Inferior parietal cortex (tissue), 1 donor: Measurements from ENCODE around the gene AQR.
"Not testable (repeated sequence)": the region's sequence is repeated elsewhere in the genome, so short reads cannot be mapped to it uniquely, and the experiment has no call there.

Experiments used
- DNase-seq: peaks from one replicate; pipeline ENCODE4 v3.0.0-alpha.2; 2016; ENCODE audit errors: extremely low spot score

AQR gene

DNA sequence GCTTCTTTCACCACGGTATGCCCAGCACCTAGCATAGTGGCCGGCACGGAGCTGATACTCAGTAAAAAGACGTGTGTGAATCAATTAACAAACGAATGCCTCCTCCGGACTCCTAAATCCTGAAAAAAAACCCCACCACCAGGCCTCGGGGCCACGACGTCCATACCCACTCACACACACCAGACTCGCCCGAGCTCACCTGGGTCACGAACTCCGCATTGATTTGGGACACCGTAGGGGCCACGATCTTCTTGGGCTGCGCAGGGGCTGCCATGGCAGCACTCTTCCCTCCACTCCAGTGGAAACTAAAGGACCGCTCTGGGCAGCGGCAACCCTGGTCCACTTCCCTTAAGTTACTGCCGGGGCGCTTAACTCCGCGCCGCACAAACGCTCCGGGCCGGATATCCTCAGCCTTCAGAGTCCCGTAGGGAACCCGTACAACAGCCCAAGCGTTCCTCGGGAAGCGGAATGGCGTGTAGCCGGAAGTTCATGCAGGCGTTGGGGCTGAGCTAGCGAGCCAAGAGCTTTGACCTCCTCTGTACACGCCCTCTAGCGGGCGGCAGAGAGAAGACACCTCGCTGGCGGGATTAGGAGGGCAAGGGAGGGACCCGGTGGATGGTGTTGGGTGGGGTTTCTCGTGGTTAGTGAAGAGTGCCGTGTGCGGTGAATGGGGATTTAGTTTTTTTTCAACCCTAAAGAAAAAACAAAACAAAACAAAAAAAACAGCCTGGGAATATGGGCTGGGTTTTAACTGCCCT, at the start of gene AQR:
AQR (minus strand) TSS at position 403 of the 758 bp plus-strand sequence; CDS start at position 274, 129 bp downstream.
- DNase-seq, result peak; percentile 98

DNA sequence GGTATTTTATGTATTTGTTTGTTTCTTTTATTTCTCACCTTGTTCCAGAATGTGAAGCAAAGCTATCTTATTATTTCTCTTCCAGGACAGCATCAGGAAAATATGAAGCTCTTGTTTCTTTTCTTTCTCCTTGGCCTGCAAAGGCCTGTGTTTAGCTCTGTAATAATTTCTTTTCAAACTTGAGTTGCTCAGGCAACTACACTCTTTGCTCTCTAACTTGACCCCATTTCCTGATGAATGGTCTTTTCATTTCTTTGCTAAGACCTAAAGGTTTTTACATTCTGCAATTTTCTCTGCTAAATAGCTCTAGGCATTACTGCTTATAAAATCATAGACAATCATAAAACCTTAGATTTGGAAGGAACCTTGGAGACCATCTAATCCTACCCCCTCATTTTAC, 44.7 kb upstream of the AQR start:
- no peak for DNase-seq

DNA sequence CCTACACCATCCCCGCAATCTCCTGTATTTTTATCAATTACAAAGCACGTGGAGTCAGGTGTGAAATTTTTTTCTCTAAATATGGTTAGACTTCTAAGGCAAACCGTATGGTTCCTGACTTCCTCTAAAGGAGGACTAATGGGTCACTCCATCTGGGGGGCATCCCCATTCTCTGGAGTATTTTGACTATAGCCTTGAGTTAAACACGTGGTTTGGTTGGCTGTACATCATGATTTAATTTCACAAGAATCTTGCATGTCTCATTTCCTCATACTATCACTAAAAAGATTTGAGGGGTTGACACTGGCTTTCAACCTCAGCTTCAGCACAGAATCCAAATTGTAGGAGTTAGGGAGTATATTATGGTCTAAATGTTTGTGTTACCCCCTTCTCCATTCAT, 43.8 kb upstream of the AQR start:
- DNase-seq, result no peak

DNA sequence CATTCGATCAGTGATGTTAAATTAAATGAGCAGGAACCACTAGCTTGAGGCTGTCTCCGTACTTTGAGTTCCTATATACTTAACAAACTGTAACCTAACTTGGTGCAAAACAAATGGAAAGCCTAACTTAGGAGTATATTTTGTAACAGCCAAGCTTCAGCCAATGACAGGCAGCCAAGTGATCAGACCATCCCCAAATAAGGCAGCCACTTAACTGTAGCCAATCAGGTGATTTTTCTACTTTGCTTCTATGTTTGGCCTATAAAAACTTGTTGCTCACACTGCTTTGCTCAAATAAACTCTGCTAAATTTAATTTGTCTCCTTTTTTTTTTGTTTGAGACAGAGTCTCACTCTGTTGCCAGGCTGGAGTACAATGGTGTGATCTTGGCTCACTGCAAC, 37.9 kb upstream of the AQR start:
- no peak for DNase-seq

DNA sequence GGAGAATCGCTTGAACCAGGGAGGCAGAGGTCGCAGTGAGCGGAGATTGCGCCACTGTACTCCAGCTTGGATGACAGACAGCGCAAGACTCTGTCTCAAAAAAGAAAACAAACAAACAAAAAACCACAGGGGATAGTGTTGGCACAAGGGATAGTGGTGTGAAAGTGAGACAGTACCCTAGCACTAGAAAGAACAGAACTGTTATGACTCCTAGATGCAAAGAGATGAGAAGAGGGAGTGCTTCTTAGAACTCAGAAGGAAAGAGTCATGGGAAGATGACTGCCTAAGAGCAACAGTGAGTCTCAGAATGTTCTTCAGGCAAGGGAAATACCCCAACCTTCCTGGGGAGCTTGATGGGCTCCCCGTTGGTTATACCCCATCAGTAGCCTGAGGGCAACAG, 36.4 kb upstream of the AQR start:
- DNase-seq, result no peak

DNA sequence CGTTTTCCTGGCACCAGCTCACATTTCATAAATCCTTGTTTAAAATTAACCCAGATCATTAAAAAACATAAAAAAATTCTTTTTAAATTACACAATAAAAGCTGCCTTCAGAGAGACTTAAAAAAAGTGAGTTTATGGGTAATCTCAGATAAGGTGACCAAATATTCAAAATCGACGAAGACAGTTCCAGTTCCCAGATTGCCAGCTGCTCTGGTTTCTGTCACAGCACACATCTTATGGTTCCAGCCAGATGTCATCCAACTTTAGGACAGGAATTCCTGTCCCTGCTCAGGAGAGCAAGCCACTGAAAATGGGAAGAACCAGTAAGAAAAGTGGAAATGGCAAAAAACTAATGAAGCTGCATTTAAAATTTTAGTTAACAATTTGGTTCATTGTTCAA, 34.4 kb upstream of the AQR start:
- DNase-seq, result no peak

DNA sequence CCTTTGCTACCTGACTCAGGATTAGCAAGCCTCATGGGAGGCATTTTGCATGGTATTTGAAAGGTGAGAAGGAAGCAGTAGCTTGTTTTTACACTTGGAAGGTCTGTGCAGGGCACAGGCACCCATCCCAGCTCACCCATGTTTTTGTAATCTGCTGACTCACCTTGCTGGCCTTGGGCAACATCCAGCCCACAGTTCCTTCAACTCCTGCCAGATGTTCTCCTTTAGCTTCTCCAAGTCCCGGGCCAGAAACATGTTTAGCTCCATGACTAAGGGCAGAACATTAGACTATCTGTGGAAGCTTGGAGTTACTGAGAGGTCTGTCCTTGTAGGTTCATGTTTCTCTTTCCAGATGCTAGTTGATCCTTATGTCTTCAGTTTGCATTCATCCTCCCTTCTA, 31.0 kb upstream of the AQR start:
- no peak for DNase-seq

DNA sequence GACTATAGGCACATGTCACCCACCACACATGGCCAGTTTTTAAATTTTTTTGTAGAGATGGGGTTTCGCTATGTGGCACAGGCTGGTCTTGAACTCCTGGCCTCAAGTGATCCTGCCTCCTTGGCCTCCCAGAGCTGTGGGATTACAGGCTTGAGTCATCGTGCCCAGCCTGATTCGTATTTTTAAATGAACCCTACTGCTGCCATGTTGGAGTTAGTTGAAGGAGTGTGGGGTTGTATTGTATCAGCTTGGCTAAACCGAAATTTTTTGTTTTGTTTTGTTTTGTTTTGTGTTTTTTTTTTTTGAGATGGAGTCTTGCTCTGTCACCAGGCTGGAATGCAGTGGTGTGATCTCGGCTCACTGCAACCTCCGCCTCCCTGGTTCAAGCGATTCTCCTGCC, 30.4 kb upstream of the AQR start:
- DNase-seq, result no peak

DNA sequence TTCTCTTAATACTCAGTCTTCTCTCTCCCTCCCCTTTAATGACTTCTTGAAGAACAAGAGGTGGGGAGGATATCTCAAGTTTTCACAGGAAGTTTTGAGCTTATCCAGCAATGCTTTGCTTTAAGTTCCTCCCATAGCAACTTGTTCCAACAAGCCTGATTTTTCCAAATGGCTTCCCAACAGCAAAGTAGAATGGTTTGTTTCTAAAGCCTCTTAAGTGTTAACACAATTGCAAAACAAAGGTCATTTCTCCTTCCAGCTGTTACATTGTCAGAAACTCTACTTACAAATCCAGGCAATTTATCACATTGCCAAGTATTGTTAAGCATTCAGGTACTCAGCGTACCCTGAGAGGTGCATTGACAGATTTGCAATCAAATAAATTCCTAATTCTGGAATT, 25.4 kb upstream of the AQR start:
- DNase-seq, result no peak

DNA sequence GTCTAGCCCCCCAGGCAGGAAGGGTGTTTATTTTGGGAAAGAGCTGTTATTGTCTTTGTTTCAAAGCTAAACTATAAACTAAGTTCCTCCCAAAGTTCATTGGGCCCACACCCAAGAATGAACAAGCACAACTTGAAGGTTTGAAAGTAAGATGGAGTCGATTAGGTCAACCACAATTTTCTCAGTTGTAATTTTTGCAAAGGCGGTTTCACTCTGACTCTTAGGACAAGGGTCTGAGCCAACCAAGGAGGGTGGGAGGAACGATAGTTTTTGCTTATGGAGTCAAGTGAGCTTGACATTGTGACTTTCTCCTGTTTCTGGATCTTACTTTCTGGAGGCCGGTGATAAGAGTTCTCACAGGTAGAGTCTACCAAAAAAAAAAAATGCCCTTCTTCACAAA, 24.3 kb upstream of the AQR start:
- DNase-seq, result no peak

DNA sequence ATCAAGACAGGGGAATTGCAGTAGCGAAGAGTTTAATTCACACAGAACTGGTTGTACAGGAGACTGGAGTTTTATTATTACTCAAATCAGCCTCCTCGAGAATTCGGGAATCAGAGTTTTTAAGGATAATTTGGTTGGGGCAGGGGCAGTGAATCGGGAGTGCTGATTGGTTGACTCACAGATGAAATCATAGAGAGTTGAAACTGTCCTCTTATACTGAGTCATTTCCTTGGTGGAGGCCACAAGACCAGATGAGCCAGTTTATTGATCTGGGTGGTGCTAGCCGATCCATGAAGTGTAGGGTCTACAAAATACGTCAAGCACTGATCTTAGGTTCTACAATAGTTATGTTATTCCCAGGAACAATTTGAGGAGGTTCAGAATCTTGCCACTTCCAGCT, 23.9 kb upstream of the AQR start:
- DNase-seq, result no peak

DNA sequence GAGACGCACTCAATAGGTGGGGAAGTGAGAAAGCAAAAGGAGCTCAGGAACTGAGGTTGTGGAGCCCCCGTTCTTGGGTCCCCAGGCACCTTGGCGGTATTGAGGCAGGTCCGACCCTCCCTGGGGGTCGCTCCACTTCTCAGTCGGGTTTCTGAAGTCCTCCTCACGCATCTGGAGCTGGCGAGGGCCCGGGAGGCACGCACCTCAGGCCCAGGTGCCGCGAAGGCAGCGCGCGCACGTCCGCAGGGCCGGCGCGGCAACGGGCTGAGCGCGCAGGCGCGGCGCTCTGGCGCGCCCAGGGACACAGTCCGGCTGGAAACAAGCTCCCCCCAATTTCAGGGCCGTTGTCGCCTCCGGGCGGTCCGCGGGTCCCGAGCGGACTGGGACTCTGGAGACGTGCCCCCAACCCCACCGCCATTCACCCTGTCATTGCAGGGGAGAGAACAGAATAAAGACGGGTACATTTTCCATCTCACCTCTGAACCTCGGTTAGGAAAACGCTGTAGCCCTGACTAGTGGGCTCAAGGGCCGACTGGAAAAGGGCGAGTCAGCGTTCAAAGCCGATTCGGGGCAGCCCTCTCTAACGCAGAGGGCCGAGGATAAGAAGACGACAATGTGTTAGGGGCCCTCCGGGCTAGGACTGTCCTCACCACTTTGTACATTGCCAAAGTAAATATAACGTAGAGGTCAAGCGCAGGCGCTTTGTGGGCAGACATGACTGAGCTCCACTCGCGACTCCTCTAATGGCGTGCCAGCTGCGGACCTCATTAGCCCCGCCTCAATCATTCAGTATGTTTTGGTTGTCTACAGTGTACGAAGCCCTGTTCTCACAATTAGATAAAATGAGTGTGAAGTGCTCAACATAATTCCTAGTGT, 18.7 kb upstream of the AQR start, which contains the start of gene ZNF770:
ZNF770 (minus strand) TSS at position 261 of the 876 bp plus-strand sequence. CDS start 4,853 bp downstream, outside the sequence.
- DNase-seq, result peak; percentile 78

DNA sequence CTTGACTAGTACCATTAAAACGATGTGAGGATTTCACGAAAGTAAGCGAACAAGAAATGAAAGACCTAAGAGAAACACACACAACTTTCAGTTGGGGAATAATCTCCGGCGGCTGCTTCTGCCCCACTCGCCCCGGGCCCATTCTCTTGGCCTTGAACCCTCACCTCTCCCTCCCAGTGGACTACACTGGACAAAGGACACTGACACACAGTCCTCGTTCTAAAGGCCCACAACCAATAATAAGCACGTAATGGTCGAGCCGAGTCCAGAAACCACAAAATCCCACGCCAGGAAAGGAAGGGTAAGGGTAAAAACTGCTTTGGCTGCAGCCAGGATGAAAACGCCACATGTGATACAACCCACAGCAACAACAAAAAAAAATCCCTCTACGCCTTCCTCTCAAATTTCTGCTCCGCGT, 18.1 kb upstream of the AQR start:
- no peak for DNase-seq

DNA sequence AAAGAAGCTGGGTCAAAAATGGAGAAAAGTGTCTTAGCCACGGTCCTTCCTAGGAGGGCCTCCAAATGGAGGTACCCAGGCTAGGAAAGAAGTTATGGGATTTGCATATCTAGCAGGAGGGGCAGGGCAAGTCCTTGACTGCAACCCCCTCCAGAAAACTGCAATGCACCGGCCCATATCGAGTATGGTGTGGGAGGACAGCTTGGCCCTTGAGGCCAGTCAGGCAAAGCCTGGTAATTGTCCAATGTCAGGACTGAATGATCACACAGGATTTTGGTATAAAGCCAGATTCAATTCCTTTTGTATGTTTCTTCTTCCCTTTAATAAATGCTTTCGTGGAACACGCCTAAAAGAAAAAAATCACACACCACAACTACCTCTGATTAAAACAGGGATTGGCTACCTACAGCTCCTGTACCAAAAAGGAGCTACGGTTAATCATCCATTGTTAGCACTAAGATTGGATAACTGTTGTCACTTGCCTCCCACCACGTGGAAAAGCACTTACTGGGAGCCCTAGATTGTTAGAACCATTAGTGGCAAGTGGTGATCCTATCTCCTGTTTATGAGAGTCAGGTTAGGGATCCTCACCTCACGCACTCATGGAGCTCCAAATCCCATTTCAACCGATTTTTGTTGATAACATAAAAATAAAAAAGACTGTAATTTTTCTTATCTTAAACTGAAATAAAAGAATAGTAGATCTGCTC, 17.4 kb upstream of the AQR start:
- no peak for DNase-seq

DNA sequence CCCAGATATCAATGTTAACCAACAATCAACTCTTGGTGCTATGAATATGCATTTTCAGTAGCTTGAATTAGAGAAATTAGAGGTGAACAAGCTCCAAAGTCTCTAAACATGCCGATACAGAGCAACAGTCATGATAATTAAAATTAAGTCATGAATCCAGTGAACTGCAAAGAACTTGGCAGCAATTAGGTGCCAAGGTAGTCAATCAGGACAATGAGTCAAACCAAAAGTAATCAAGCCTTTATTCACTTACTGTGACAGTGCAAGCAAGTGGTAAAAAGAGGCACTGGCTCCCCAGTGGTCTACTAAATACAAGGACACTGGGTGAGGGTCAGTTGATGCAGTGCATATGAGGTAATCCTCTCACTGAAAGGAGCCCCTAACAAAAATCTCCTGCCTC, 16.8 kb upstream of the AQR start:
- no peak for DNase-seq

DNA sequence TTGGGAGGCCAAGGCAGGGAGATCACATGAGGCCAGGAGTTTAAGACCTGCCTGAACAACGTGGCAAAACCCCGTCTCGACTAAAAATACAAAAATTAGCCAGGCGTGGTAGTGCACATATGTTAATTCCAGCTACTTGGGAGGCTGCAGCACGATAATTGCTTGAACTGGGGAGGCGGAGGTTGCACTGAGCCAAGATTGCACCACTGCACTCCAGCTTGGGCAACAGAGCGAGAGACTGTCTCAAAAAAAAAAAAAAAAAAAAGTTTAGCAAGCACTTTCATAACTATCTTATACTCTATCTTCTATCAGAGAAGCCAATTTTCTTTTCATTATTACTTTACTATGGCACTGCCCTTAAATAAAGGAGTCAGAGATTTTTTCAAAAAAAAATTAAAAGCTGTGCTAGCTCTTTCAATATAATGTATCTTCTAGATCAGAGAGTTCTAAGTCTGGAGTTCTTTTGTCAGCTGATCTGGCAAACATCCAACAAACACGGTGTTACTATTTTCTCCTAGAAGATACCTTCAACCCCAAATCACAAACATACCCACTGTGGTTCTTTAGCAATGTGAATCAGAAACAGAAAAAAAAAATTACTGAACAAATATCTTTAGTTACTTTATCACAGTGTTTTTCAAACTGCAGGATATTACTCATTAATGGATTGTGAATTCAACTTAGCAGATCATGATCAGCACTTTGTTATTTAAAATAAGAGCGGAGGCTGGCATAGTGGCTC, 15.5 kb upstream of the AQR start:
- no peak for DNase-seq

DNA sequence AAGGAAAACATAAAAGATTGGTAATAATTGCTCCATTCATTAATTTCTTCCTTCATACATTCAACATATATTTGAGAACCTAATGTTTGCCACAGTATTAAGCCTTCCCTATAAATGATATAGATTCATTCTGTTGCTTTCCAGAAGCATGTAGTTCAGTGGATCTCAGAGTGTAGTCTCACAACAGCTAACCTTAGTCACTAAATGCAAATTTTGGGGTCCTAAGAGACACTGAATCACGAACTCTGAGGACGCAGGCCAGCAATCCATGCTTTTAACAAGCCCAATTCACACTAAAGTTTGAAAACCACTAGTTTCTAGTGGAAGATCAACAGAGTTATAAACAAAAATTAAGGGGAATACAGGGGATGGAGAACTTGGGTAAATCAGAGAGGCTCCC, 7.2 kb upstream of the AQR start:
- DNase-seq, result no peak

DNA sequence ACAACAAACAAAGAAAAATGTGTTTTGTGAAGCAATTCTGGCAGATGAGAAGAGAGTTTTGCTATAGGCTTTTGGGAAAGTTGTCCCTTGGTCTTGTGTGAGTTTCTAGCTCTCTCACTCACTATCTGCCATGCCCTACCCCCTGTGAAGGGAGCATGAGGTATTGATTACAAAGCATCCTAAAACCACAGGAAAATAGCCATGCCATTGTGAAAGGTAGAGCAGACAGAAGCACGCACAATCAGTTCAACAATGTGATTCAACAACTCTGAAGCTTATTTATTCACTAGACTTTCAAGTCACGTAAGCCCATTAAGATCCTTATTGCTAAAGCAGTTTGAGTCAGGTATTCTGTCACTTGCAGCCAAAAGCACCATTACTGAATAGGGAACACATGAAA, 6.5 kb upstream of the AQR start:
- DNase-seq, result no peak

DNA sequence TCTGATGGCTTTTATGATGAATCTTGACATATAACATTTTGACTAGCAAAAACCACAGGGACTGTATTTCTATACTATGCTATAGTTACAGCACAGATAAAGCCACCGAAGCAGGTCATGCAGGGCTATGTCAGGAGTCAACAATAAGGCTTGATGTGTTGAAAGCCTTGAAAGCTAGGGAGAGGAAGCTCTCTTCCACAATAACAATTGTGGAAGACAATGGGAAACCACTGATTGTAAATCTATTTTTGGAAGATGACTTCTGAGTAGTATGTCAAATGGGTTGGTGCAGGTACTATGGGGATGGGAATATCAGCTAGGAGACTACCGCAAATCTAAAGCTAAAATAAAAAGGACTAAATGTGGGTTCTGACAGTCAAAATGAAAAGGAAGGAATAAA, 4.0 kb upstream of the AQR start:
- no peak for DNase-seq

DNA sequence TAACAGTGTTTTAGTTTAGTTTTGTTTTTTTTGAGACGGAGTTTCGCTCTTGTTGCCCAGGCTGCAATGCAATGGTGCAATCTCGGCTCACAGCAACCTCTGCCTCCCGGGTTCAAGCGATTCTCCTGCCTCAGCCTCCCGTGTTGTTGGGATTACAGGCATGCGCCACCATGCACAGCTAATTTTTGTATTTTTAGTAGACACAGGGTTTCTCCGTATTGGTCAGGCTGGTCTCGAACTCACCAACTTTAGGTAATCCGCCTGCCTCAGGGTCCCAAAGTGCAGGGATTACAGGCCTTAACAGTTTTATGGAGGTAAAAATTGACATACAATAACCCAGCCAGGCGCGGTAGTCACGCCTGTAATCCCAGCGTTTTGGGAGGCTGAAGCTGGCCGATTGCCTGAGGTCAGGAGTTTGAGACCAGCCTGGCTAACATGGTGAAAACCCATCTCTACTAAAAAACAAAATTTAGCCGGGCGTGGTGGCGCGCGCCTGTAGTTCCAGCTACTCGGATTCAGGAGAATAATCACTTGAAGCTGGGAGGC, 629 bp upstream of the AQR start:
- not testable (repeated sequence) for DNase-seq

DNA sequence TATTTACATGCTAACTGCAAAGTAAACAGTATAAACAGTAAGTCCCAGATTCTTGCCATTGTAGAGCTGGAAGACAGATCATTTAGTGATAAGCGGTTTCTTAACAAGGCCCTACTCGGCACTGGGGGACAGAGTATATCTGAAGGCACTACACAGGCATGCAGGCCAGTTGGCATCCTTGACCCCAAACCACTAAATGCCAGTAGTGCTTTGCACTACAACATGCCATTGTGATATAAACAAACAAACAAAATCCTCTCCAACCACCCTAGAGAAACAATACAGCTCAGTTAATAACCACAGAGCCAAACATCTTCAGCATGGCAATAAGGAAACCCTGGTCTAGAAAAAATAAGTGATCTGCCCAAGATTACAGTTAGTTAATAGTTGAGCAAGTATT, 5.3 kb downstream of the AQR start:
- no peak for DNase-seq
